HUES6 (cell line): Measurements from ENCODE around the gene ADH1C.

Experiments
- H3K27ac ChIP-seq: 2 replicates; pipeline ENCODE4 v1.7.0; 2013; ENCODE audit warnings: low read depth, mild to moderate bottlenecking, low read length, inconsistent platforms
- H3K27me3 ChIP-seq: 2 replicates; pipeline ENCODE4 v1.6.1; 2013; ENCODE audit warnings: low read length; ENCODE audit not compliant: control insufficient read depth, insufficient read depth
- H3K36me3 ChIP-seq: 2 replicates; pipeline ENCODE4 v1.6.1; 2013; ENCODE audit warnings: low read length; ENCODE audit not compliant: control insufficient read depth, insufficient read depth
- H3K4me1 ChIP-seq: 2 replicates; pipeline ENCODE4 v1.6.1; 2013; ENCODE audit warnings: low read length; ENCODE audit not compliant: control insufficient read depth, insufficient read depth
- H3K4me3 ChIP-seq: 2 replicates; pipeline ENCODE4 v1.5.1; 2013; ENCODE audit warnings: low read depth, low read length
- H3K9ac ChIP-seq: one replicate; pipeline ENCODE4 v1.6.1; 2013; ENCODE audit warnings: mild to moderate bottlenecking, low read length
- H3K9me3 ChIP-seq: 2 replicates; pipeline ENCODE4 v1.6.1; 2013; ENCODE audit warnings: low read depth, low read length; ENCODE audit not compliant: control insufficient read depth, insufficient read depth

ADH1C gene

DNA sequence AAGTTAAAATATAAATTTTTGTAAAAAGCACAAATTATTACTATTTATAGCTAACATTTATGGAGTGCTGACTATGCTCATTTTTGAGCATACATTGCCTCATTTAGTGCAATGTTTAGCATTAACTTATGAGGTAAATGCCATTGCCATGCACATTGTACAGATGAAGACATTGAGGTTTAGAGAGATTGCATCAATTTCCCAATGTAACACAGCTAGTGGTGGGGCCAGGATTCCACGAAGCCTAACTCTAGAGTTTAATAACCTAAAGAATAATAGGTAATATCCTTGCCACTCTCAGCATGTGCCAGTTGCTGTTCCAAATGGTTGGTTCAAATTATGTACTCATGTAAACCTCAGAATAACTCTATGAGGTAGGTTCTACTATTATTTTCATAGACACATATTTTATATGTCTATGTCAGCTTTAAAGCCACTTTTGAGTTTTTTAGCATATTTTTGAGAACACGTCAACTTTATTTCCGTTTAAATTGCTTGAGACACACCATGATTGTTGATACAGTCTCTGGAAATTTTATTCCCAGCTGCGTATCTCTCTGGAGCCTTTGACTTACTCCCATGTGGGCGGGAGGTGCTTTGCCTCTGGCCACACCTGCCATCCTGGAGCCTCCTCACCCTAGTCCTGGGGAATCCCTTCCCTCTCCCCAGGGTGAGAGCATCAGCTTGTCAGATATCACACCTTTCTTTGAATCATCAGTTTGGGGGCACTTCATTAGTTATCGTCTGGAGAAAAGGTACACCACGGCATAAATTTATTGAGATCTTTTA is 51.0 kb downstream of the ADH1C start:
- no peak overlapping the region for H3K4me3 ChIP-seq
- no peaks in the 10 kb centered on the region for H3K36me3 ChIP-seq
- no peak overlapping the region for H3K27ac ChIP-seq
- H3K27me3 ChIP-seq, result no peaks in the 10 kb centered on the region
- no peak overlapping the region for H3K9ac ChIP-seq
- H3K4me1 ChIP-seq, result no peaks in the 10 kb centered on the region
- H3K9me3 ChIP-seq, result no peaks in the 10 kb centered on the region

DNA sequence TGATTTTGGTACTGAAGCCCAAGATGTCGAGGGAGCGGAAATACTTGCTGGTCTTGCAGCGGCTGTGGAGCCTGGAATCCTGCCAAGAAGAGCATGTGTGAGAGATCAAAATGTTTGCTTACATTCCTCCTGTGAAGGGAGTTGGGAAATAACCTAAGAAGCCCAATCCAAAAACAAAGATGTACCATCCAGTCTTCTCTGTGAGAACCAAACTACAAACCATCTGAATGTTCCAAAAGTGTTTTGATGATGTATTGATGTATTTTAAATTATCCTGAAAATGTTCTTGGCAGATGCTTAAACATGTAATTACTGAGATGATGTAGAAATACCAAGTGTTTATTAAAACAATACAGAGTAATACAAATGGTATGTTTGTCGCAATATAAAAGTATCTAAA is 51.6 kb downstream of the ADH1C start:
- Histone ChIP-seq H3K4me1 (no peaks in the 10 kb centered on the region), H3K27ac (no peak overlapping the region), H3K9ac (no peak overlapping the region), H3K27me3 (no peaks in the 10 kb centered on the region), H3K4me3 (no peak overlapping the region), H3K9me3 (no peaks in the 10 kb centered on the region), H3K36me3 (no peaks in the 10 kb centered on the region)

DNA sequence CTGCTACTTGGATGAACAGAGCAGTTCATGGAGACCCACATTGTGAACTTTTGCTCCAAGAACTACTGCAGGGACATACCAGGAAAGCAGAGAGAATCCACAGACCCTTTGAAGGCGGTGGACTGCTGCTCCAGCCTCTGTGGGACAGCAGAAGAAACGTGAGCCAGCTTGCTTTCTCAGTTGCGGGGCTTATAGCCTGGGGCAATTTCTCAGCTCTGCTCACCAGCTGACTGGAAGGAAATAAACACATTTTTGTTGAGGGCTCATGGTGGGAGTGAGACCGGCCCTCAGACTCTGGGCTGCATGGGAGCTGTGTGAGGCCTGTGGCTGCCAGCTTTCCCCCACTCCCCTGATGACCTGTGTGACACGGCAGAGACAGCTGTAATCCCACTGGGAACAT is 59.2 kb downstream of the ADH1C start:
- Histone ChIP-seq H3K9me3 (no peaks in the 10 kb centered on the region), H3K4me1 (no peaks in the 10 kb centered on the region), H3K4me3 (no peak overlapping the region), H3K27ac (no peak overlapping the region), H3K9ac (no peak overlapping the region), H3K27me3 (no peaks in the 10 kb centered on the region), H3K36me3 (no peaks in the 10 kb centered on the region)

DNA sequence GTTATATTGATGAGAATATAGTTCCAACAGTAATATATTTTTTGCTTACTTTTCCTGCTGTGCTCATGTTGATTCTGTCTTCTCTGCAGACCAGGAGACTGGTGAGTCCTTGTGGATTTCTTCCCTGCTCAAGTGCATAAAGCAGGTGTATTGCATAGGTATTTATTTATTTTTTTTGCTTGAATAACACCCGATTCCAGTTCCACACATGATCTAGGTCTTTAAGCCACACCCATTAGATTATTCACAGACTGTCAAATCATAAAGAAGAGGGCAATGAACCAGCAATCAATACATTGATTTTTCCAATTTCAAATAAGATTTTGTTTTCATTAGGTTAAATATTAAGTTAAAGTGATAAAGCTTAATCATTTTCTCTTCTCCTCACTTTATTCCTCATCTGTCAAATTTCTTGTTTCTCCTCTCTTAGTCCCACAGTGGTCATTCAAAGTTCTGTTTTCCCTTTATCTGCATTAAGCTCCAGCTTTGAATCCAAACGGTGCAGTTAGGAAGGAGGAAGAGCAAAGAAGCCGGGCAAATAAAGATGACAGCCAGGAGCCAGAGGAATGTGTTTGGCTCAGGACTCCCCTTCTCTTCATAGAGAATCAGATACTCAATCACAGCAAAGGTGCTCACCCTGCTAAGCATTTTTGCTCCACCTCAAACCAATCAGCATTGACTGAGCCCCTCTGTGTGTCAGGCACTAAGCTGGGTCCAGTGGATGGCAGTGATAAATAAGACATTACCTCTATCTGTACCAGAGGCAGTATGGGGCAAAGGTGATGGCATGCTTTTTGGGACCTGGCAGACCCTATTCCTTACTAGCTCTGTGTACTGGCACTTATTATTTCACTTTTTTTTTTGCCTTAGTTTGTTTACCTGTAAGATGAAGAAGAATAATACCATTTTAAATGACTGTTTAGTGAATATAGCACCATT is 61.4 kb downstream of the ADH1C start, which contains the start of gene ADH1A:
TSS of gene ADH1A (minus strand) at position 138 of the 939 bp plus-strand sequence. CDS start at position 67, 71 bp downstream.
- H3K27me3 ChIP-seq, result no peaks in the 10 kb centered on the region
- no peak within 1 kb of the TSS for H3K9ac ChIP-seq
- H3K9me3 ChIP-seq, result no peaks in the 10 kb centered on the region
- no peak within 1 kb of the TSS for H3K4me3 ChIP-seq
- H3K27ac ChIP-seq, result no peak within 1 kb of the TSS
- H3K36me3 ChIP-seq, result no peaks in the 10 kb centered on the region
- no peaks in the 10 kb centered on the region for H3K4me1 ChIP-seq
